Measurements from ENCODE around the gene KRTAP4-3.

GRCh38 chr17:41144846-41145245, 23.2 kb downstream of the KRTAP4-3 start:
- TF ChIP-seq POLR2A (IDR thresholded peaks at IDR 0.05) (no peak), EP300 (IDR thresholded peaks at IDR 0.05) (no peak)
- TF ChIP-seq, protein P1, sequence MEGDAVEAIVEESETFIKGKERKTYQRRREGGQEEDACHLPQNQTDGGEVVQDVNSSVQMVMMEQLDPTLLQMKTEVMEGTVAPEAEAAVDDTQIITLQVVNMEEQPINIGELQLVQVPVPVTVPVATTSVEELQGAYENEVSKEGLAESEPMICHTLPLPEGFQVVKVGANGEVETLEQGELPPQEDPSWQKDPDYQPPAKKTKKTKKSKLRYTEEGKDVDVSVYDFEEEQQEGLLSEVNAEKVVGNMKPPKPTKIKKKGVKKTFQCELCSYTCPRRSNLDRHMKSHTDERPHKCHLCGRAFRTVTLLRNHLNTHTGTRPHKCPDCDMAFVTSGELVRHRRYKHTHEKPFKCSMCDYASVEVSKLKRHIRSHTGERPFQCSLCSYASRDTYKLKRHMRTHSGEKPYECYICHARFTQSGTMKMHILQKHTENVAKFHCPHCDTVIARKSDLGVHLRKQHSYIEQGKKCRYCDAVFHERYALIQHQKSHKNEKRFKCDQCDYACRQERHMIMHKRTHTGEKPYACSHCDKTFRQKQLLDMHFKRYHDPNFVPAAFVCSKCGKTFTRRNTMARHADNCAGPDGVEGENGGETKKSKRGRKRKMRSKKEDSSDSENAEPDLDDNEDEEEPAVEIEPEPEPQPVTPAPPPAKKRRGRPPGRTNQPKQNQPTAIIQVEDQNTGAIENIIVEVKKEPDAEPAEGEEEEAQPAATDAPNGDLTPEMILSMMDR (IDR thresholded peaks at IDR 0.05) = no peak

Data from gastroesophageal sphincter (tissue), 3 donors.